Subcutaneous adipose tissue (tissue), 4 donors: ENCODE results near the gene PPIG. TPM values are rescaled to one million over a fixed set of nuclear protein-coding genes. Genes with fewer than 3 reads are reported as not detected.

Source experiments
- total RNA-seq, 4 donors: library from RNA; depleted of rRNA; stranded (reverse); fragments of >200 nt; gene quantifications; one replicate each; pipeline ENCODE4 v1.1.0, GENCODE V29; 2016
- TF ChIP-seq, protein P1 (sequence below): fragments of 450-650 bp; IDR thresholded peaks from one replicate; pipeline ENCODE4 v1.5.1; 2016; ENCODE audit warnings: low read depth, mild to moderate bottlenecking, control low read depth, antibody characterized with exemption, moderate library complexity

The PPIG gene
- total RNA-seq, 4 donors from 2014 or later: 38.8 to 45.0 (median 43.0) TPM

DNA sequence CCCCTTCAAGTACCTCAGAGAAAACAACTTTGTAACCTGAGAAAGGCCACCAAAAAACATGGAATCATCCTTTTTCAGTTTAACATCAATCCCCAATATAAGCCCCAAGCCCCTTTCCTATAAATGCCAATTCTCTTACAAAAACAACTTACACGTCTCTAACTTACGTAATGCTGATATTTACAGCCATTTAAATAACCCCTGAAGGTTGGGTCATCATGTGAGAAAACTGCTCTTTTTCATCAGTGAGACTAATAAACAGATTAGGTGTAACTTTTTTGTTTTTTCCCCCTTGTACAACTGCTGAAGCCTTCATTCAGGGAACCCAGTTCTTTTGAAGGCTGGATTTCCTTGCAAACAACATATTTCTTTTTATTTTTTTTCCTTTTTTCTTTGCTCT, 14.2 kb upstream of the PPIG start:
- TF ChIP-seq, protein P1, sequence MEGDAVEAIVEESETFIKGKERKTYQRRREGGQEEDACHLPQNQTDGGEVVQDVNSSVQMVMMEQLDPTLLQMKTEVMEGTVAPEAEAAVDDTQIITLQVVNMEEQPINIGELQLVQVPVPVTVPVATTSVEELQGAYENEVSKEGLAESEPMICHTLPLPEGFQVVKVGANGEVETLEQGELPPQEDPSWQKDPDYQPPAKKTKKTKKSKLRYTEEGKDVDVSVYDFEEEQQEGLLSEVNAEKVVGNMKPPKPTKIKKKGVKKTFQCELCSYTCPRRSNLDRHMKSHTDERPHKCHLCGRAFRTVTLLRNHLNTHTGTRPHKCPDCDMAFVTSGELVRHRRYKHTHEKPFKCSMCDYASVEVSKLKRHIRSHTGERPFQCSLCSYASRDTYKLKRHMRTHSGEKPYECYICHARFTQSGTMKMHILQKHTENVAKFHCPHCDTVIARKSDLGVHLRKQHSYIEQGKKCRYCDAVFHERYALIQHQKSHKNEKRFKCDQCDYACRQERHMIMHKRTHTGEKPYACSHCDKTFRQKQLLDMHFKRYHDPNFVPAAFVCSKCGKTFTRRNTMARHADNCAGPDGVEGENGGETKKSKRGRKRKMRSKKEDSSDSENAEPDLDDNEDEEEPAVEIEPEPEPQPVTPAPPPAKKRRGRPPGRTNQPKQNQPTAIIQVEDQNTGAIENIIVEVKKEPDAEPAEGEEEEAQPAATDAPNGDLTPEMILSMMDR: no peak

DNA sequence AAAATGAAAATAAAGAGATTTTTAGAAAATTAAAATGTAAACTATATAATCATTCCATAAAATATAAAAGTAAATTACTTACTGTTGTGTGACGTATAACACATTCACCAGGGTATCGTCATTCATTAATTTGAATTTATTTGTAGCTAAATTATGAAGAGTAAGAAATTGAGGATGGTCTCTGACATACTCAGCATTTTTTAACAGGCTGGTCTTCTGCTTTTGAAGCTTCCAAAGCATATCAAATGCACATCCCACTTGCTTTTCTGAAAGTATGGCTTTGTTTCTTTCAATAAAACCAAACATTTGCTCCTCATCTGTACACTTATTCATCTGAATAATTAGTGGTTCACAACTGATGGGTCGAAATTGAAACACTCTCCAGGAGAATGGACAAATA, 12.6 kb upstream of the PPIG start:
- TF ChIP-seq, protein P1: no peak

DNA sequence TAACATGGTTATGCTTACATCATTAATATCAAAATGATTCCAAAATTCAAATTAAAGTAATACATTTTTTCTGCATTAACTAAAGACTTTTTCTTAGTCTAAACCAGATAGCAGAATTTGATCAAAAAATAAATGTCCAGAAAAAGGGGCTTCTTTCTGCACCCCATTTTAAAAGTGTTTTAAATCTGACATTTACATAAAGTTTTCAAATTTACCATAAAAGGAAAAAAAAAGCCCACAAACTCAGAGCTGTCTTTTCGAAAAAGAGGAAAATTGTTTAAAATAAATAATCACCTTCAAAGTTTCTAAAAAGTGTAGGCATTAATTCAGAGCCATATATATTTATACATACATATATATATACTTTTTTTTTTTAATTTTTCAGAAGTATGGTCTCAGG, 12.0 kb upstream of the PPIG start:
- TF ChIP-seq, protein P1: no peak

DNA sequence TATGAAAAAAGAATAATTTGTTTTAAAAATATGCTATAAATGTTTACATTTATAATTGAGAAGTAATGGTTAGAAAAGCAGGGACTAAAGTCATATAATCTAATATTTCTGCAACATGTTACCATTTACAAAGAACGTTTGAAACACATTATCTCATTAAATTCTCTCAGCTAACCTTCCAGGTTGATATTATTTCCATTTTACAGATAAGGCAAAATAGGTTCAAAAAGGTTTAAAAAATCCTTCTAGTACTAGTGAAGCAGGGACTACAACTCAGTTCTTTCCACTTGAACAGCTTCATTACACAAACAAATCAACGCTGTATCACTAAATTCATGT, 11.4 kb upstream of the PPIG start:
- TF ChIP-seq, protein P1: no peak

DNA sequence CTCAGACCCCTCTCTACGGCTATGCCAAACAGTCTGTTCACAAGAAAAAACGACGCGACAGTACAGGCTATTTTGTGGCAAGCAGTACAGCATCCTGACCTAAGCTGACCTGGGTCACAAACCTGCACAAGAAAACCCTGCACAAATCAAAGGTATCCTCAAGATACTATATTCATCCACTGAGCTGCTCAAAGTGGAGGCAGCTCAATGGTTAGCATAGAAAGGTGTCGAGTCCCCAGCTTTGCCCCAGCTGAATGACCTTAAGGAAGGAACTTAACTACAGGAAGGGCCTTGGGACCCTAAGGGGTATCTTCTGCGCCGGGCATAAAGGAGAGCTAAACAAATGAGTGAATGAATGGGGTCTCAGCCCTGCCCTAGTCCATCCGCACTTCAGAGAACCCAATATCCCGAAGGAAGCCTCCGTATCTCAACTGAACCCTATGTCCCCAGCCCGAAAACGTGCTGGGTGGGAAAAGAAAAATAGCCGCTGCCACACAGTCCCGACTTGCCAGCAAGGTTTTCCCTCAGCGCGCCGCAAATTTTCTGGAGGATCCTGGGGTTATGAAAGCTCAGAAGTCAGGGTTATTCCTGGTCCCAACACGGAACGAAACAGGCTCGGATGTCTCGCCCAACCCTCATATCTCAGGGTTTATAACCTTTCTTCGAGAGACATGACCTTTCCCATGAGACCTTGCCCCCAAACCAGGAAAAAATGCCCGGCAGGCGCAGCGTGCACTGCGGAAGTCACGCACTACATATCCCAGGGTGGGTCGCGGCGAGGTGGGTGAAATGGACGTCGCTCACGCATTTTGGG, 10.8 kb upstream of the PPIG start, which contains the start of gene FASTKD1:
TSS of gene FASTKD1 (minus strand) at position 706 of the 814 bp plus-strand sequence. CDS start 1,836 bp downstream, outside the sequence.
- TF ChIP-seq, protein P1: no peak

DNA sequence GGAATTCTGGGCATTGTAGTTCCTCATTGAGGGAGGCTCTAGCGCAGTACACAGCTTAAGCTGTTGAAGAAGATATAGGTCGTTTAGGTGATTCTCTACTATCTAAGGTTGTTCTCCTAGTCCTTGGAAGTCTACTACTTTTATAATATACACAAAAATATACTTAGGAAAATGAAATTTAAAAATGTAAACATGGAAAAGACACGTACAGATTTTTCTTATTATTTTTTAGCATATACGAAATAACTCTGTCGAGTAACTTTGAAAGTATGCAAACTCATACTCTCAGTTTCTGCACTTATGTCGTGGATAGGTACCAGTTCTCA, 10.2 kb upstream of the PPIG start:
- TF ChIP-seq, protein P1: no peak

DNA sequence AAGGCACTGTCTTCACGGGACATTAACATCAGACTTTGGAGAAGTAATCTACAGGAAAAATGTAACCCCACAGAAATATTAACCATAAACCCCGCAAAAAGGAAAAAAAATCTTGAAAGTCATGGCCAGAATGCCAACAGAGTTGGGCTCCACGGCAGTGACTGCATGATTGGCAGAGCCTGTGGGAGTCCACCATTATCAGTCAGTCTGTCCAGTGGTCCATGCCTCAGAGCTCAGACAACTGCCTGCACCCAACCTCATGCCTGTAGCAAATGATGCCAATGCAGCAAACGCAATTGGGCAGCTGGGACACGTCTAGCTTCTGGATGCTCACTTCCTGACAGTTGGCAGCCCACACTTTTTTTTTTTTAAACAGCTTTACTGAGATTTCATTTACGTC, 5.1 kb upstream of the PPIG start:
- TF ChIP-seq, protein P1: no peak
